Measurements from ENCODE around the gene GGTA1.

GGTA1 gene

GRCh38 chr9:121445986-121446385 is 53.7 kb downstream of the GGTA1 start:
- TF ChIP-seq RAD21 (IDR thresholded peaks at IDR 0.05; ENCODE audit: low read depth) (peak; percentile 77), REST (IDR thresholded peaks at IDR 0.05; ENCODE audit: low read depth) (no peak)

- TF ChIP-seq EP300 (IDR thresholded peaks at IDR 0.05; ENCODE audit: borderline replicate concordance) (no peak), USF1 (IDR thresholded peaks at IDR 0.05) (no peak), FOXM1 (IDR thresholded peaks at IDR 0.05; ENCODE audit: borderline replicate concordance, low read depth) (no peak), MAX (IDR thresholded peaks at IDR 0.05) (no peak), CEBPB (IDR thresholded peaks at IDR 0.05) (no peak), YY1 (IDR thresholded peaks at IDR 0.05; ENCODE audit: low read depth) (no peak), NFIC (IDR thresholded peaks at IDR 0.05) (no peak), CREB1 (IDR thresholded peaks at IDR 0.05; ENCODE audit: low read depth) (no peak), REST (IDR thresholded peaks at IDR 0.05; ENCODE audit: low read depth) (no peak), TCF12 (IDR thresholded peaks at IDR 0.05; ENCODE audit: low read depth) (no peak), TEAD4 (IDR thresholded peaks at IDR 0.05) (no peak), EGR1 (IDR thresholded peaks at IDR 0.05) (no peak), RAD21 (IDR thresholded peaks at IDR 0.05; ENCODE audit: low read depth) (no peak), TAF1 (IDR thresholded peaks at IDR 0.05; ENCODE audit: low read depth) (no peak), ZBTB7A (IDR thresholded peaks at IDR 0.05; ENCODE audit: low read depth) (no peak)
These were observed 55.7 kb downstream of the GGTA1 start for GRCh38 chr9:121443981-121444380.

- no peak for TF ChIP-seq YY1 (IDR thresholded peaks at IDR 0.05; ENCODE audit: low read depth)
- TF ChIP-seq FOXM1 (IDR thresholded peaks at IDR 0.05; ENCODE audit: borderline replicate concordance, low read depth): no peak
- TF ChIP-seq EP300 (IDR thresholded peaks at IDR 0.05; ENCODE audit: borderline replicate concordance): no peak
- no peak for TF ChIP-seq CREB1 (IDR thresholded peaks at IDR 0.05; ENCODE audit: low read depth)
- no peak for TF ChIP-seq ZBTB7A (IDR thresholded peaks at IDR 0.05; ENCODE audit: low read depth)
- TF ChIP-seq EGR1 (IDR thresholded peaks at IDR 0.05): no peak
- no peak for TF ChIP-seq MAX (IDR thresholded peaks at IDR 0.05)
These were observed 58.5 kb downstream of the GGTA1 start for GRCh38 chr9:121441165-121441564.

- TF ChIP-seq EGR1 (IDR thresholded peaks at IDR 0.05) (no peak), NFIC (IDR thresholded peaks at IDR 0.05) (no peak), ZBTB7A (IDR thresholded peaks at IDR 0.05; ENCODE audit: low read depth) (no peak), EP300 (IDR thresholded peaks at IDR 0.05; ENCODE audit: borderline replicate concordance) (no peak), CEBPB (IDR thresholded peaks at IDR 0.05) (no peak), CREB1 (IDR thresholded peaks at IDR 0.05; ENCODE audit: low read depth) (no peak), YY1 (IDR thresholded peaks at IDR 0.05; ENCODE audit: low read depth) (no peak), USF1 (IDR thresholded peaks at IDR 0.05) (no peak), TEAD4 (IDR thresholded peaks at IDR 0.05) (no peak), REST (IDR thresholded peaks at IDR 0.05; ENCODE audit: low read depth) (no peak), MAX (IDR thresholded peaks at IDR 0.05) (no peak), FOXM1 (IDR thresholded peaks at IDR 0.05; ENCODE audit: borderline replicate concordance, low read depth) (no peak), TAF1 (IDR thresholded peaks at IDR 0.05; ENCODE audit: low read depth) (no peak), TCF12 (IDR thresholded peaks at IDR 0.05; ENCODE audit: low read depth) (no peak), RAD21 (IDR thresholded peaks at IDR 0.05; ENCODE audit: low read depth) (no peak)
These were observed 59.7 kb downstream of the GGTA1 start for GRCh38 chr9:121439711-121440664.

All from Ishikawa (cell line).